IPS DF 6.9 (cell line): ENCODE results near the gene HACD2.

Source experiments
- DNase-seq: peaks from one replicate; pipeline ENCODE4 v3.0.0-alpha.2; 2013; ENCODE audit warnings: low read depth, low spot score
- H3K27ac ChIP-seq: one replicate; pipeline ENCODE4 v1.5.1; 2013; ENCODE audit warnings: low read length, control low read depth
- H3K27me3 ChIP-seq: 2 replicates; pipeline ENCODE4 v1.6.1; 2013; ENCODE audit warnings: mild to moderate bottlenecking, low read length; ENCODE audit not compliant: control insufficient read depth, insufficient read depth
- H3K36me3 ChIP-seq: 2 replicates; pipeline ENCODE4 v1.6.1; 2013; ENCODE audit warnings: low read length; ENCODE audit not compliant: control insufficient read depth, insufficient read depth
- H3K4me1 ChIP-seq: 2 replicates; pipeline ENCODE4 v1.6.1; 2013; ENCODE audit warnings: low read length; ENCODE audit not compliant: control insufficient read depth, insufficient read depth
- H3K4me3 ChIP-seq: 2 replicates; pipeline ENCODE4 v1.5.1; 2013; ENCODE audit warnings: mild to moderate bottlenecking, low read length
- H3K9me3 ChIP-seq: 2 replicates; pipeline ENCODE4 v1.6.1; 2013; ENCODE audit warnings: low read length, inconsistent platforms; ENCODE audit not compliant: control insufficient read depth, insufficient read depth
- WGBS: extraction: QIAGEN DNeasy Blood & Tissue Kit; methylation state at CpG from one replicate; pipeline ENCODE4 v1.1.7; 2013; ENCODE audit warnings: mixed read lengths, missing lambda C conversion rate; ENCODE audit not compliant: insufficient read length, insufficient coverage; 5-methylcytosine and 5-hydroxymethylcytosine counted together

HACD2 gene

GRCh38 chr3:123449102-123449996 is 135.5 kb downstream of the HACD2 start:
- H3K4me1 ChIP-seq: peaks cover 5% of the 10 kb centered on the region; the same call in 1 of the 2 replicates
- H3K36me3 ChIP-seq: no peaks in the 10 kb centered on the region
- peaks cover 3% of the 10 kb centered on the region; the same call in 1 of the 2 replicates for H3K27me3 ChIP-seq
- H3K9me3 ChIP-seq: 0 out of 2 replicates have a peak, but pooled peaks cover 1% of the 10 kb centered on the region
- H3K4me3 ChIP-seq: peak overlapping the region; percentile 63; the same call in 1 of the 2 replicates
- DNase-seq: no peak
- no CpG with 5 or more reads among the region's 114 CpGs for WGBS
- no peak overlapping the region for H3K27ac ChIP-seq

GRCh38 chr3:123448536-123449101 is 136.2 kb downstream of the HACD2 start, which contains the start of gene ADCY5:
TSS of gene ADCY5 (minus strand) at chr3:123449090. CDS start at chr3:123448545, 545 bp downstream.
- no peak for DNase-seq
- no peaks in the 10 kb centered on the region for H3K36me3 ChIP-seq
- H3K9me3 ChIP-seq: 0 out of 2 replicates have a peak, but pooled peaks cover 1% of the 10 kb centered on the region
- no CpG with 5 or more reads among the region's 67 CpGs for WGBS
- H3K27me3 ChIP-seq: peaks cover 3% of the 10 kb centered on the region; the same call in 1 of the 2 replicates
- H3K27ac ChIP-seq: no peak within 1 kb of the TSS
- H3K4me1 ChIP-seq: peaks cover 5% of the 10 kb centered on the region; the same call in 1 of the 2 replicates
- H3K4me3 ChIP-seq: peak within 1 kb of the TSS; percentile 63; the same call in 1 of the 2 replicates

DNA sequence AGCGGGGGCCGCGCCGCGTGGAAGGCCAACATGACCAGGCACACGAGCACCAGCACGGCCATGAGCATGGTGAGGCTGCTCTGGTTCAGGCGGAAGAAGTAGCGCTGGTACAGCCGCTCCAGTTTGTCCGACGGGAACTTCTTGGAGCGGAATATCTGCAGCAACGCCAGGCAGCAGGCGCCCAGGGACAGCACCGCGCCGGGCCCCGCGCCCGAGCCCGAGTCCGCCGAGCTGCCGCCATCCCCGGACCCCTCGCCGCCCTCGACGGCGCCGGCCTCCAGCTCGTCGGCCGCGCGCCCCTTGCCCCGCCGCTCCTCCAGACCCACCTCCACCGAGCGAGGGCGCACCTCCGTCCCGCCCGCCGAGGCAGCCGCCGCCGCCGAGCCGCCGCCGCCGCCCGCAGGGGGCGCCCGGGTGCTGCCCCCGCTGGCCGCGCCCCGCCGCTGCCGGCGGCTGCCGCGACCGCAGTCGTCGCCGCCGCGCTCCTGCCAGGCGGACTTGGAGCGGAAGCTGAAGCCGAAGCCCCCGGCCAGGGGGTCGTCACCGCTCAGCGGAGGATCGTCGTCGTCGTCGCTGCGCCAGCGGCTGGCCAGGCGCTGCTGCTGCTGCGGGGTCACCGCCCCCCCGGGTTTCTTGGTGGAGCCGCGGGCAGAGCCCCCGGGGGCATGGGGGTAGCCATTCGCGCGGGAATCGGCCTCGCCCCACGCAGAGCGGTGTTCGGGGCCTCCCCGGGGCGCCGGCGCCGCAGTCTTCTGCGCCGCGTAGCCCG is 136.9 kb downstream of the HACD2 start:
- WGBS: no CpG with 5 or more reads among the region's 110 CpGs
- H3K9me3 ChIP-seq: 0 out of 2 replicates have a peak, but pooled peaks cover 1% of the 10 kb centered on the region
- no peak for DNase-seq
- peaks cover 3% of the 10 kb centered on the region; the same call in 1 of the 2 replicates for H3K27me3 ChIP-seq
- H3K4me3 ChIP-seq: peak overlapping the region; percentile 63; the same call in 1 of the 2 replicates
- H3K27ac ChIP-seq: no peak overlapping the region
- no peaks in the 10 kb centered on the region for H3K36me3 ChIP-seq
- peaks cover 5% of the 10 kb centered on the region; the same call in 1 of the 2 replicates for H3K4me1 ChIP-seq

GRCh38 chr3:123447416-123447748 is 137.5 kb downstream of the HACD2 start:
- H3K9me3 ChIP-seq: 0 out of 2 replicates have a peak, but pooled peaks cover 1% of the 10 kb centered on the region
- WGBS: no CpG with 5 or more reads among the region's 27 CpGs
- H3K4me1 ChIP-seq: peaks cover 5% of the 10 kb centered on the region; the same call in 1 of the 2 replicates
- H3K36me3 ChIP-seq: no peaks in the 10 kb centered on the region
- peaks cover 3% of the 10 kb centered on the region; the same call in 1 of the 2 replicates for H3K27me3 ChIP-seq
- DNase-seq: no peak
- H3K27ac ChIP-seq: no peak overlapping the region
- H3K4me3 ChIP-seq: no peak overlapping the region

DNA sequence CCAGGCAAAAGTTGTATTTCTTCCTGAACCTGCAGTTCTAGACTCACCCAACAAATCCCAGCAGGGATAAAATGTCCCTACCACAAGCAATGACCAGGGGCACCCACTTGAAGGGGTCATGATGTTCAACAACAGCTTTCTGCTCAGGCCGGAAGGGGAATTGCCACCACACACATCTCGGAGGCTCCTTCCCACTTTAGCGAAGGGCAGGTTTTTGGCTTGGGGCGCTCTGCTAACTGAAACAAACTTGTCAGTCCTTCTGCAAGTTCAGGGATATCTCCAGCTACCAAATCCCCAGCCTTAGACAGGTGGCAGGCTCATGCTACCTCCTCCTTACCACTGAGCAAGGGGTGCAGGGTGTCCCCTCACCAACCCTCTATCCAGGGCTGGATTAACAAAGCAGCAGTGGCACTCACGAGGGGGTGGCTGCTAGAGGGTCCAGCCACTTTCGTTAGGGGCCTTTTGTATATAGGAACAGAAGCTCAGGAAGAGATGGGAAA is 138.2 kb downstream of the HACD2 start:
- no peak overlapping the region for H3K27ac ChIP-seq
- no peaks in the 10 kb centered on the region for H3K36me3 ChIP-seq
- H3K9me3 ChIP-seq: 0 out of 2 replicates have a peak, but pooled peaks cover 1% of the 10 kb centered on the region
- H3K4me3 ChIP-seq: no peak overlapping the region
- H3K27me3 ChIP-seq: peaks cover 3% of the 10 kb centered on the region; the same call in 1 of the 2 replicates
- WGBS: no CpG with 5 or more reads among the region's 6 CpGs
- peaks cover 5% of the 10 kb centered on the region; the same call in 1 of the 2 replicates for H3K4me1 ChIP-seq
- DNase-seq: no peak

DNA sequence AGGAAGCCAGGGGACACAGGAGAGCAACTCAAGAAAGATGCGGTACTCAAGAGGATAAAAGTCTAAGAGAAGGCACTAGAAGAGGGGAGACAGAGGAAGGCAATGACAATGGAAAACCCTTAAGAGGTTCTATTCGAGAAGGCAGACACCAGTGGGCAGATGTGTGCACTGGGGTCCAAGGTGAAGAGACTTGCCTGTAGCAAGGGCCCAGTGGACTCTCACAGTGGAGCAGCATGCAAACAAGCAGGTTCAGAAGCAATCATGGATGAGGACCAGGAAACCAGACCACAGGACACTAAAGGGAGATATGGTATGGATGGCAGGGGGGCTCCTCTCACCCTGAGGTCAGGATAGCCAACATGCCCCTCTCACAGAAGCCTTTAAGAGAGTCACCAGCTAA is 138.6 kb downstream of the HACD2 start:
- peaks cover 3% of the 10 kb centered on the region; the same call in 1 of the 2 replicates for H3K27me3 ChIP-seq
- DNase-seq: no peak
- WGBS: no CpG with 5 or more reads among the region's 2 CpGs

GRCh38 chr3:123445702-123446101 is 139.2 kb downstream of the HACD2 start:
- H3K4me3 ChIP-seq: no peak overlapping the region
- H3K27ac ChIP-seq: no peak overlapping the region
- H3K36me3 ChIP-seq: no peaks in the 10 kb centered on the region
- WGBS: no CpG with 5 or more reads among the region's 2 CpGs
- H3K4me1 ChIP-seq: peaks cover 7% of the 10 kb centered on the region; the same call in 1 of the 2 replicates
- no peak for DNase-seq
- 0 out of 2 replicates have a peak, but pooled peaks cover 1% of the 10 kb centered on the region for H3K9me3 ChIP-seq
- H3K27me3 ChIP-seq: peaks cover 3% of the 10 kb centered on the region; the same call in 1 of the 2 replicates

More for the DNA sequence above, 138.6 kb downstream of the HACD2 start:
- Histone ChIP-seq H3K4me3 (no peak overlapping the region), H3K27ac (no peak overlapping the region), H3K36me3 (no peaks in the 10 kb centered on the region), H3K9me3 (0 out of 2 replicates have a peak, but pooled peaks cover 1% of the 10 kb centered on the region), H3K4me1 (peaks cover 5% of the 10 kb centered on the region; the same call in 1 of the 2 replicates)

GRCh38 chr3:123444744-123445143 is 140.1 kb downstream of the HACD2 start:
- WGBS: no CpG with 5 or more reads among the region's 1 CpG
- H3K27me3 ChIP-seq: peaks cover 1% of the 10 kb centered on the region; the same call in 1 of the 2 replicates
- peaks cover 7% of the 10 kb centered on the region; the same call in 1 of the 2 replicates for H3K4me1 ChIP-seq

GRCh38 chr3:123444023-123444422 is 140.8 kb downstream of the HACD2 start:
- no peak for DNase-seq
- no peaks in the 10 kb centered on the region for H3K36me3 ChIP-seq
- WGBS: no CpG with 5 or more reads among the region's 6 CpGs
- peaks cover 7% of the 10 kb centered on the region; the same call in 1 of the 2 replicates for H3K4me1 ChIP-seq
- no peak overlapping the region for H3K4me3 ChIP-seq
- no peak overlapping the region for H3K27ac ChIP-seq
- H3K9me3 ChIP-seq: 0 out of 2 replicates have a peak, but pooled peaks cover 1% of the 10 kb centered on the region
- peaks cover 1% of the 10 kb centered on the region; the same call in 1 of the 2 replicates for H3K27me3 ChIP-seq

More at GRCh38 chr3:123444744-123445143, 140.1 kb downstream of the HACD2 start:
- no peak for DNase-seq
- Histone ChIP-seq H3K4me3 (no peak overlapping the region), H3K9me3 (0 out of 2 replicates have a peak, but pooled peaks cover 1% of the 10 kb centered on the region), H3K27ac (no peak overlapping the region), H3K36me3 (no peaks in the 10 kb centered on the region)
